K562 (cell line): ENCODE results near the gene MED15. TPM values are rescaled to one million over a fixed set of nuclear protein-coding genes. Genes with fewer than 3 reads are reported as not detected.

Experiments used
- ASH1L ChIP-seq: fragments of 450-650 bp; IDR thresholded peaks from 2 replicates; pipeline ENCODE4 v1.6.1; 2018; ENCODE audit warnings: borderline replicate concordance, mild to moderate bottlenecking, low read depth; ENCODE audit not compliant: partially characterized antibody
- BRCA1 ChIP-seq, 2 experiments: fragments of 450-650 bp in 1 of 2; sonication (generic) in 1 of 2; formaldehyde crosslinking in 1 of 2; IDR thresholded peaks; 2 replicates each; pipeline versions ENCODE4 v1.5.0 to v1.6.1; 2017 to 2020; ENCODE audit warnings: mild to moderate bottlenecking in 1 of 2, missing genetic modification reagents in 1 of 2
- FOXA1 ChIP-seq: fragments of 450-650 bp; IDR thresholded peaks from 2 replicates; pipeline ENCODE4 v1.6.1; 2016; ENCODE audit warnings: mild to moderate bottlenecking, borderline replicate concordance
- GABPA ChIP-seq: fragments of 200-800 bp; sonication (Bioruptor generic); conservative IDR thresholded peaks from 2 replicates; pipeline ENCODE4 v1.6.1; 2016; ENCODE audit warnings: low read depth, missing genetic modification characterization, missing compliant biosample characterization
- GATAD2A ChIP-seq: fragments of 450-650 bp; IDR thresholded peaks from 2 replicates; pipeline ENCODE4 v1.6.1; 2017
- ZKSCAN1 ChIP-seq: fragments of 150-350 bp; IDR thresholded peaks from 2 replicates; pipeline ENCODE4 v1.6.1; 2016; ENCODE audit warnings: low read depth, low read length
- ZNF12 ChIP-seq: sonication (generic); formaldehyde crosslinking; IDR thresholded peaks from 2 replicates; pipeline ENCODE4 v1.4.0; 2020; ENCODE audit warnings: mild to moderate bottlenecking, missing genetic modification reagents
- ZNF217 ChIP-seq: sonication (generic); formaldehyde crosslinking; IDR thresholded peaks from 2 replicates; pipeline ENCODE4 v1.8.0; 2022; ENCODE audit warnings: mild to moderate bottlenecking, missing genetic modification reagents
- ZNF253 ChIP-seq: fragments of 250-450 bp; sonication (Bioruptor Pico); conservative IDR thresholded peaks from 2 replicates; pipeline ENCODE4 v1.6.1; 2021; ENCODE audit warnings: mild to moderate bottlenecking
- ZNF41 ChIP-seq: fragments of 250-450 bp; sonication (Bioruptor Pico); conservative IDR thresholded peaks from 2 replicates; pipeline ENCODE4 v1.4.0; 2020; ENCODE audit warnings: mild to moderate bottlenecking
- ZNF707 ChIP-seq: fragments of 250-450 bp; sonication (Bioruptor Pico); conservative IDR thresholded peaks from 2 replicates; pipeline ENCODE4 v1.8.0; 2022; ENCODE audit warnings: inconsistent platforms, mild to moderate bottlenecking, moderate library complexity
- polyA plus RNA-seq, 8 experiments: library from polyadenylated mRNA; depleted of rRNA in 4 of 8; stranded (reverse) in 5 of 8; unstranded in 3 of 8; fragments of >200 nt; fragmentation: Nextera tagmentation in 2 of 8; fragmentation: Illumina TruSeq in 1 of 8; extraction: Ambion mirVana in 2 of 8; extraction: Trizol in 1 of 8; gene quantifications; 2 replicates each; pipeline versions ENCODE4 v1.2.1 to v1.2.3, GENCODE V29; 2011 to 2014; ENCODE audit warnings: inconsistent platforms in 1 of 8, missing spikeins in 1 of 8
- total RNA-seq, 7 experiments: library from RNA; depleted of rRNA in 6 of 7; stranded (reverse); fragments of >200 nt in 6 of 7; fragmentation: Illumina TruSeq in 2 of 7; extraction: Trizol in 2 of 7; gene quantifications; 2 replicates each; pipeline versions ENCODE4 v1.2.1 to v1.2.3, GENCODE V29; 2011 to 2021; ENCODE audit warnings: low replicate concordance in 1 of 7
- TF ChIP-seq, protein P1 (sequence below): sonication (generic); formaldehyde crosslinking; IDR thresholded peaks from 2 replicates; pipeline ENCODE4 v1.4.0; 2020; ENCODE audit warnings: mild to moderate bottlenecking, missing genetic modification reagents
- TF ChIP-seq, protein P2 (sequence below): fragments of 250-450 bp; sonication (Bioruptor Pico); IDR thresholded peaks from 2 replicates; pipeline ENCODE4 v1.9.0; 2021; ENCODE audit warnings: mild to moderate bottlenecking, inconsistent platforms
- TF ChIP-seq, protein P3 (sequence below): fragments of 200-800 bp; sonication (Bioruptor generic); IDR thresholded peaks from 2 replicates; pipeline ENCODE4 v1.6.1; 2017; ENCODE audit warnings: missing genetic modification characterization, missing compliant biosample characterization
- TF ChIP-seq, protein P4 (sequence below): fragments of 250-450 bp; sonication (Bioruptor Pico); IDR thresholded peaks from 2 replicates; pipeline ENCODE4 v1.9.0; 2021; ENCODE audit warnings: mild to moderate bottlenecking
- TF ChIP-seq, protein P5 (sequence below): fragments of 450-650 bp; formaldehyde crosslinking; IDR thresholded peaks from 2 replicates; pipeline ENCODE4 v1.4.0; 2020; ENCODE audit warnings: mild to moderate bottlenecking, moderate library complexity
- TF ChIP-seq, protein P6 (sequence below): fragments of 250-450 bp; sonication (Bioruptor Pico); IDR thresholded peaks from 2 replicates; pipeline ENCODE4 v1.4.0; 2020; ENCODE audit warnings: mild to moderate bottlenecking, moderate library complexity, borderline replicate concordance

The MED15 gene
- total and polyA plus RNA-seq, 9 of the 15 experiments (the other 6 are each of a cell fraction or from before 2014, with no cell fraction given): 4.0 to 271 (median 60.1) TPM

DNA sequence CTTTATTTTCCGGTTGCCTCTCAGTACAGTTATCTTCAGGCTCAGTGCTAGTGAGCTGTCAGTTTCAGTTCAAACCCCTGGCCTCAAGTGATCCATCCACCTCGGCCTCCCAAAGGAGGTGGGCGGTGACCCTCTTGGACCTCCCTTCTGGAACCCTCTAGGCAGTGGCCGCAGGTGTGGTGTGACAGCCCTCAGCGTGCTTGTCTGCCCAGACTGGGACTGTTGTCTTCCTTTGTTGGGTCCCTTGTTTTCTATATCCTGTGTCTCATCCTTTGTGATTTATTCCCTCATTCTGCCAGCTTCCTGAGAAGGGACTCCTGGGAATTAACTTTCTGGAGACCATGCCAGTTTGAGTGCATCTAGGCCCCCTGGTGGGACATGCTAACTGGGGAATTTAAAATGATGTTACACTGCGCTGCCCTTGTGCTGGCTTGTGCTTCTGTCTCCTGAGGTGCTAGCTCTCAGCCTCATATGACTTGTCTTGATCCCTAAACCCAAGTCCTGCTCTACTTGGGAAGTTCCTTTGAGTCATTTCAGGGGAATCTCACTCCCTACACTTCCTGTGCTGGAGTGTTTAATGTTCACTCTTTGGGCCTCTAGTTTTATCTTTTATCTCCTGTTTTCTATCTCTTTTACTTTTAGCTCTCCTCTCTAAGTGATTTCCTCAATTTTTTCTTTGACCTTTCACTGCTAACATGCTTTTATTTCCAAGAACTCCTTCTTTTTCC, 19.4 kb downstream of the MED15 start (continued):
- TF ChIP-seq, protein P1, sequence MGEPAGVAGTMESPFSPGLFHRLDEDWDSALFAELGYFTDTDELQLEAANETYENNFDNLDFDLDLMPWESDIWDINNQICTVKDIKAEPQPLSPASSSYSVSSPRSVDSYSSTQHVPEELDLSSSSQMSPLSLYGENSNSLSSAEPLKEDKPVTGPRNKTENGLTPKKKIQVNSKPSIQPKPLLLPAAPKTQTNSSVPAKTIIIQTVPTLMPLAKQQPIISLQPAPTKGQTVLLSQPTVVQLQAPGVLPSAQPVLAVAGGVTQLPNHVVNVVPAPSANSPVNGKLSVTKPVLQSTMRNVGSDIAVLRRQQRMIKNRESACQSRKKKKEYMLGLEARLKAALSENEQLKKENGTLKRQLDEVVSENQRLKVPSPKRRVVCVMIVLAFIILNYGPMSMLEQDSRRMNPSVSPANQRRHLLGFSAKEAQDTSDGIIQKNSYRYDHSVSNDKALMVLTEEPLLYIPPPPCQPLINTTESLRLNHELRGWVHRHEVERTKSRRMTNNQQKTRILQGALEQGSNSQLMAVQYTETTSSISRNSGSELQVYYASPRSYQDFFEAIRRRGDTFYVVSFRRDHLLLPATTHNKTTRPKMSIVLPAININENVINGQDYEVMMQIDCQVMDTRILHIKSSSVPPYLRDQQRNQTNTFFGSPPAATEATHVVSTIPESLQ (CRISPR knock-in tag): no peak
- no peak for TF ChIP-seq ZNF707 (CRISPR knock-in tag)
- TF ChIP-seq, protein P2, sequence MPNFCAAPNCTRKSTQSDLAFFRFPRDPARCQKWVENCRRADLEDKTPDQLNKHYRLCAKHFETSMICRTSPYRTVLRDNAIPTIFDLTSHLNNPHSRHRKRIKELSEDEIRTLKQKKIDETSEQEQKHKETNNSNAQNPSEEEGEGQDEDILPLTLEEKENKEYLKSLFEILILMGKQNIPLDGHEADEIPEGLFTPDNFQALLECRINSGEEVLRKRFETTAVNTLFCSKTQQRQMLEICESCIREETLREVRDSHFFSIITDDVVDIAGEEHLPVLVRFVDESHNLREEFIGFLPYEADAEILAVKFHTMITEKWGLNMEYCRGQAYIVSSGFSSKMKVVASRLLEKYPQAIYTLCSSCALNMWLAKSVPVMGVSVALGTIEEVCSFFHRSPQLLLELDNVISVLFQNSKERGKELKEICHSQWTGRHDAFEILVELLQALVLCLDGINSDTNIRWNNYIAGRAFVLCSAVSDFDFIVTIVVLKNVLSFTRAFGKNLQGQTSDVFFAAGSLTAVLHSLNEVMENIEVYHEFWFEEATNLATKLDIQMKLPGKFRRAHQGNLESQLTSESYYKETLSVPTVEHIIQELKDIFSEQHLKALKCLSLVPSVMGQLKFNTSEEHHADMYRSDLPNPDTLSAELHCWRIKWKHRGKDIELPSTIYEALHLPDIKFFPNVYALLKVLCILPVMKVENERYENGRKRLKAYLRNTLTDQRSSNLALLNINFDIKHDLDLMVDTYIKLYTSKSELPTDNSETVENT: no peak
- TF ChIP-seq ZKSCAN1: no peak
- no peak for TF ChIP-seq GATAD2A
- TF ChIP-seq, protein P3, sequence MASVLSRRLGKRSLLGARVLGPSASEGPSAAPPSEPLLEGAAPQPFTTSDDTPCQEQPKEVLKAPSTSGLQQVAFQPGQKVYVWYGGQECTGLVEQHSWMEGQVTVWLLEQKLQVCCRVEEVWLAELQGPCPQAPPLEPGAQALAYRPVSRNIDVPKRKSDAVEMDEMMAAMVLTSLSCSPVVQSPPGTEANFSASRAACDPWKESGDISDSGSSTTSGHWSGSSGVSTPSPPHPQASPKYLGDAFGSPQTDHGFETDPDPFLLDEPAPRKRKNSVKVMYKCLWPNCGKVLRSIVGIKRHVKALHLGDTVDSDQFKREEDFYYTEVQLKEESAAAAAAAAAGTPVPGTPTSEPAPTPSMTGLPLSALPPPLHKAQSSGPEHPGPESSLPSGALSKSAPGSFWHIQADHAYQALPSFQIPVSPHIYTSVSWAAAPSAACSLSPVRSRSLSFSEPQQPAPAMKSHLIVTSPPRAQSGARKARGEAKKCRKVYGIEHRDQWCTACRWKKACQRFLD: no peak
- TF ChIP-seq, protein P4, sequence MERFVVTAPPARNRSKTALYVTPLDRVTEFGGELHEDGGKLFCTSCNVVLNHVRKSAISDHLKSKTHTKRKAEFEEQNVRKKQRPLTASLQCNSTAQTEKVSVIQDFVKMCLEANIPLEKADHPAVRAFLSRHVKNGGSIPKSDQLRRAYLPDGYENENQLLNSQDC (CRISPR knock-in tag): no peak
- TF ChIP-seq ZNF217 (CRISPR knock-in tag): no peak
- peak; percentile 36; the same call in 1 of the 2 replicates for TF ChIP-seq ZNF12 (CRISPR knock-in tag)
- no peak for TF ChIP-seq ZNF253 (CRISPR knock-in tag)
- TF ChIP-seq FOXA1: no peak
- no peak for TF ChIP-seq ASH1L
- no peak for TF ChIP-seq GABPA (tag)
- TF ChIP-seq, protein P5, sequence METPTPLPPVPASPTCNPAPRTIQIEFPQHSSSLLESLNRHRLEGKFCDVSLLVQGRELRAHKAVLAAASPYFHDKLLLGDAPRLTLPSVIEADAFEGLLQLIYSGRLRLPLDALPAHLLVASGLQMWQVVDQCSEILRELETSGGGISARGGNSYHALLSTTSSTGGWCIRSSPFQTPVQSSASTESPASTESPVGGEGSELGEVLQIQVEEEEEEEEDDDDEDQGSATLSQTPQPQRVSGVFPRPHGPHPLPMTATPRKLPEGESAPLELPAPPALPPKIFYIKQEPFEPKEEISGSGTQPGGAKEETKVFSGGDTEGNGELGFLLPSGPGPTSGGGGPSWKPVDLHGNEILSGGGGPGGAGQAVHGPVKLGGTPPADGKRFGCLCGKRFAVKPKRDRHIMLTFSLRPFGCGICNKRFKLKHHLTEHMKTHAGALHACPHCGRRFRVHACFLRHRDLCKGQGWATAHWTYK (CRISPR knock-in tag): 0 out of 2 replicates have a peak, but pooled peaks have one; percentile 11
- TF ChIP-seq ZNF41 (CRISPR knock-in tag): peak; percentile 46; the same call in 1 of the 2 replicates
- TF ChIP-seq, protein P6, sequence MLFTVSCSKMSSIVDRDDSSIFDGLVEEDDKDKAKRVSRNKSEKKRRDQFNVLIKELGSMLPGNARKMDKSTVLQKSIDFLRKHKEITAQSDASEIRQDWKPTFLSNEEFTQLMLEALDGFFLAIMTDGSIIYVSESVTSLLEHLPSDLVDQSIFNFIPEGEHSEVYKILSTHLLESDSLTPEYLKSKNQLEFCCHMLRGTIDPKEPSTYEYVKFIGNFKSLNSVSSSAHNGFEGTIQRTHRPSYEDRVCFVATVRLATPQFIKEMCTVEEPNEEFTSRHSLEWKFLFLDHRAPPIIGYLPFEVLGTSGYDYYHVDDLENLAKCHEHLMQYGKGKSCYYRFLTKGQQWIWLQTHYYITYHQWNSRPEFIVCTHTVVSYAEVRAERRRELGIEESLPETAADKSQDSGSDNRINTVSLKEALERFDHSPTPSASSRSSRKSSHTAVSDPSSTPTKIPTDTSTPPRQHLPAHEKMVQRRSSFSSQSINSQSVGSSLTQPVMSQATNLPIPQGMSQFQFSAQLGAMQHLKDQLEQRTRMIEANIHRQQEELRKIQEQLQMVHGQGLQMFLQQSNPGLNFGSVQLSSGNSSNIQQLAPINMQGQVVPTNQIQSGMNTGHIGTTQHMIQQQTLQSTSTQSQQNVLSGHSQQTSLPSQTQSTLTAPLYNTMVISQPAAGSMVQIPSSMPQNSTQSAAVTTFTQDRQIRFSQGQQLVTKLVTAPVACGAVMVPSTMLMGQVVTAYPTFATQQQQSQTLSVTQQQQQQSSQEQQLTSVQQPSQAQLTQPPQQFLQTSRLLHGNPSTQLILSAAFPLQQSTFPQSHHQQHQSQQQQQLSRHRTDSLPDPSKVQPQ (CRISPR knock-in tag): no peak
- TF ChIP-seq BRCA1 (IDR thresholded peaks at IDR 0.05): no peak
- no peak for TF ChIP-seq BRCA1 (CRISPR knock-in tag; IDR thresholded peaks at IDR 0.05)
